OCI-LY1 (cell line): Measurements from ENCODE around the gene KCNJ4.

ENCODE experiments used
- H2AFZ ChIP-seq: fragments of 200-600 bp; sonication (generic), shearing (Covaris generic); 2 replicates; pipeline ENCODE4 v1.6.0; 2014; ENCODE audit warnings: antibody characterized with exemption, mild to moderate bottlenecking, low read length
- H3F3A ChIP-seq: fragments of 200-600 bp; sonication (generic), shearing (Covaris generic); 2 replicates; pipeline ENCODE4 v1.6.0; 2014; ENCODE audit warnings: mild to moderate bottlenecking, antibody characterized with exemption, low read length, moderate library complexity; ENCODE audit not compliant: insufficient read depth
- H3K27ac ChIP-seq: fragments of 200-600 bp; sonication (generic); 2 replicates; pipeline ENCODE4 v1.5.1; 2014; ENCODE audit warnings: low read length, mixed run types, mild to moderate bottlenecking, low read depth; ENCODE audit not compliant: poor library complexity, severe bottlenecking
- H3K27me3 ChIP-seq: fragments of 200-600 bp; sonication (generic); 2 replicates; pipeline ENCODE4 v1.6.0; 2014; ENCODE audit warnings: antibody characterized with exemption, mild to moderate bottlenecking, low read length, moderate library complexity; ENCODE audit not compliant: insufficient read depth
- H3K36me3 ChIP-seq: fragments of 200-600 bp; sonication (generic); 2 replicates; pipeline ENCODE4 v1.6.1; 2014; ENCODE audit warnings: mild to moderate bottlenecking, antibody characterized with exemption, low read length, moderate library complexity, mixed read lengths; ENCODE audit not compliant: insufficient read depth
- H3K4me1 ChIP-seq: fragments of 200-600 bp; sonication (generic); 2 replicates; pipeline ENCODE4 v1.5.1; 2014; ENCODE audit warnings: mild to moderate bottlenecking, low read length, moderate library complexity; ENCODE audit not compliant: insufficient read depth, severe bottlenecking
- H3K4me2 ChIP-seq: fragments of 200-600 bp; sonication (generic), shearing (Covaris generic); 2 replicates; pipeline ENCODE4 v1.6.1; 2014; ENCODE audit warnings: low read length
- H3K4me3 ChIP-seq: fragments of 200-600 bp; sonication (generic); 2 replicates; pipeline ENCODE4 v1.5.1; 2014; ENCODE audit warnings: low read length, low read depth, mild to moderate bottlenecking, mixed read lengths; ENCODE audit not compliant: poor library complexity, severe bottlenecking
- H3K79me2 ChIP-seq: fragments of 200-600 bp; shearing (Covaris generic); 2 replicates; pipeline ENCODE4 v1.6.1; 2016; ENCODE audit warnings: mixed run types, low read length, mixed read lengths; ENCODE audit not compliant: insufficient read depth
- H3K9ac ChIP-seq: fragments of 200-600 bp; sonication (generic), shearing (Covaris generic); 2 replicates; pipeline ENCODE4 v1.6.1; 2014; ENCODE audit warnings: mild to moderate bottlenecking, low read length, mixed read lengths
- H3K9me2 ChIP-seq: fragments of 200-600 bp; sonication (generic), shearing (Covaris generic); 2 replicates; pipeline ENCODE4 v1.6.1; 2014; ENCODE audit warnings: low read depth, mild to moderate bottlenecking, low read length, mixed read lengths
- H3K9me3 ChIP-seq: fragments of 200-600 bp; shearing (Covaris generic); 2 replicates; pipeline ENCODE4 v1.6.1; 2014; ENCODE audit warnings: low read length, mixed read lengths
- H4K20me1 ChIP-seq: fragments of 200-600 bp; sonication (generic), shearing (Covaris generic); 2 replicates; pipeline ENCODE4 v1.6.0; 2016; ENCODE audit warnings: mild to moderate bottlenecking, low read length; ENCODE audit not compliant: insufficient read depth
- EZH2 ChIP-seq: fragments of 200-600 bp; sonication (generic), shearing (Covaris generic); IDR thresholded peaks from 2 replicates; pipeline ENCODE4 v1.8.0; 2017; ENCODE audit warnings: borderline replicate concordance, mixed run types, mild to moderate bottlenecking, antibody characterized with exemption, low read length, moderate library complexity, mixed read lengths
- TF ChIP-seq, protein P1 (sequence below): fragments of 200-600 bp; sonication (generic), shearing (Covaris generic); IDR thresholded peaks from 2 replicates; pipeline ENCODE4 v1.5.1; 2017; ENCODE audit warnings: mild to moderate bottlenecking, antibody characterized with exemption, low read length, moderate library complexity, mixed read lengths

Gene KCNJ4

GRCh38 chr22:38414009-38414395 lies 41.0 kb downstream of the KCNJ4 start:
- H3F3A ChIP-seq, result no peaks in the 10 kb centered on the region
- H3K9me3 ChIP-seq, result no peaks in the 10 kb centered on the region
- H3K9ac ChIP-seq, result no peak overlapping the region
- no peaks in the 10 kb centered on the region for H3K79me2 ChIP-seq
- no peak overlapping the region for H3K27ac ChIP-seq
- H3K36me3 ChIP-seq, result no peaks in the 10 kb centered on the region
- no peak for TF ChIP-seq EZH2
- TF ChIP-seq, protein P1, sequence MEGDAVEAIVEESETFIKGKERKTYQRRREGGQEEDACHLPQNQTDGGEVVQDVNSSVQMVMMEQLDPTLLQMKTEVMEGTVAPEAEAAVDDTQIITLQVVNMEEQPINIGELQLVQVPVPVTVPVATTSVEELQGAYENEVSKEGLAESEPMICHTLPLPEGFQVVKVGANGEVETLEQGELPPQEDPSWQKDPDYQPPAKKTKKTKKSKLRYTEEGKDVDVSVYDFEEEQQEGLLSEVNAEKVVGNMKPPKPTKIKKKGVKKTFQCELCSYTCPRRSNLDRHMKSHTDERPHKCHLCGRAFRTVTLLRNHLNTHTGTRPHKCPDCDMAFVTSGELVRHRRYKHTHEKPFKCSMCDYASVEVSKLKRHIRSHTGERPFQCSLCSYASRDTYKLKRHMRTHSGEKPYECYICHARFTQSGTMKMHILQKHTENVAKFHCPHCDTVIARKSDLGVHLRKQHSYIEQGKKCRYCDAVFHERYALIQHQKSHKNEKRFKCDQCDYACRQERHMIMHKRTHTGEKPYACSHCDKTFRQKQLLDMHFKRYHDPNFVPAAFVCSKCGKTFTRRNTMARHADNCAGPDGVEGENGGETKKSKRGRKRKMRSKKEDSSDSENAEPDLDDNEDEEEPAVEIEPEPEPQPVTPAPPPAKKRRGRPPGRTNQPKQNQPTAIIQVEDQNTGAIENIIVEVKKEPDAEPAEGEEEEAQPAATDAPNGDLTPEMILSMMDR, result no peak
- H3K4me2 ChIP-seq, result no peak overlapping the region
- no peaks in the 10 kb centered on the region for H4K20me1 ChIP-seq
- no peaks in the 10 kb centered on the region for H3K9me2 ChIP-seq
- no peak overlapping the region for H2AFZ ChIP-seq
- no peaks in the 10 kb centered on the region for H3K4me1 ChIP-seq
- H3K4me3 ChIP-seq, result no peak overlapping the region
- peaks cover 3% of the 10 kb centered on the region; the same call in 1 of the 2 replicates for H3K27me3 ChIP-seq

GRCh38 chr22:38413085-38414008 lies 41.7 kb downstream of the KCNJ4 start:
- no peaks in the 10 kb centered on the region for H3K36me3 ChIP-seq
- H3F3A ChIP-seq, result no peaks in the 10 kb centered on the region
- no peak overlapping the region for H2AFZ ChIP-seq
- H4K20me1 ChIP-seq, result no peaks in the 10 kb centered on the region
- no peak overlapping the region for H3K4me2 ChIP-seq
- H3K79me2 ChIP-seq, result no peaks in the 10 kb centered on the region
- no peaks in the 10 kb centered on the region for H3K9me3 ChIP-seq
- no peaks in the 10 kb centered on the region for H3K9me2 ChIP-seq
- H3K4me3 ChIP-seq, result no peak overlapping the region
- no peaks in the 10 kb centered on the region for H3K4me1 ChIP-seq
- no peak for TF ChIP-seq EZH2
- TF ChIP-seq, protein P1, result no peak
- no peak overlapping the region for H3K9ac ChIP-seq
- no peaks in the 10 kb centered on the region; the same call in 1 of the 2 replicates for H3K27me3 ChIP-seq
- no peak overlapping the region for H3K27ac ChIP-seq

GRCh38 chr22:38412435-38413084 lies 42.4 kb downstream of the KCNJ4 start:
- Histone ChIP-seq H3F3A (no peaks in the 10 kb centered on the region), H3K27ac (no peak overlapping the region), H3K9me2 (no peaks in the 10 kb centered on the region), H3K4me3 (no peak overlapping the region), H3K36me3 (no peaks in the 10 kb centered on the region), H4K20me1 (no peaks in the 10 kb centered on the region), H3K9me3 (no peaks in the 10 kb centered on the region), H2AFZ (no peak overlapping the region), H3K9ac (no peak overlapping the region), H3K4me2 (no peak overlapping the region), H3K27me3 (no peaks in the 10 kb centered on the region; the same call in 1 of the 2 replicates), H3K79me2 (no peaks in the 10 kb centered on the region), H3K4me1 (no peaks in the 10 kb centered on the region)
- no peak for TF ChIP-seq EZH2
- TF ChIP-seq, protein P1, result peak; percentile 68
